GM12878 (cell line): ENCODE measurements around the gene RHBDF2. TPM values are rescaled to one million over a fixed set of nuclear protein-coding genes. Genes with fewer than 3 reads are reported as not detected.

Source experiments
- ATAC-seq: fragments of 200-7000 bp; cut with Tn5 transposase; 3 replicates; pipeline ENCODE4 v1.9.1; 2020; ENCODE audit warnings: mild to moderate bottlenecking, moderate library complexity
- BruUV-seq: library from RNA; stranded (reverse); fragments of 400-500 nt; replicated peaks from 2 replicates; lab custom pipeline; 2021; lab: Mats Ljungman, UMichigan
- CTCF ChIA-PET: fragments of 300-600 bp; sonication (Branson Sonifier 250); formaldehyde crosslinking; extraction: SDS; loops from one replicate; lab custom pipeline; 2021; ENCODE audit warnings: inconsistent platforms; lab: Yijun Ruan, JAX
- POLR2A ChIA-PET: fragments of 350-600 bp; formaldehyde crosslinking; extraction: SDS; loops from one replicate; lab custom pipeline; 2021; ENCODE audit warnings: inconsistent platforms; lab: Charles Lee
- RAD21 ChIA-PET: fragments of 300-600 bp; sonication (Branson Sonifier 250); formaldehyde crosslinking; loops from one replicate; lab custom pipeline; 2023; ENCODE audit warnings: antibody characterized with exemption; ENCODE audit not compliant: unreplicated experiment; lab: Charles Lee
- SMC1A ChIA-PET: fragments of 300-600 bp; sonication (Branson Sonifier 250); formaldehyde crosslinking; loops from one replicate; lab custom pipeline; 2023; ENCODE audit not compliant: unreplicated experiment, uncharacterized antibody; lab: Charles Lee
- DNase-seq: peaks from one replicate; pipeline ENCODE4 v3.0.0-alpha.2; 2011; ENCODE audit warnings: low read depth, low spot score
- FAIRE-seq: peaks from 3 replicates; lab custom pipeline; 2011; peaks lifted over from hg19 to GRCh38; lab: Jason Lieb, UNC
- H2AFZ ChIP-seq: 2 replicates; pipeline ENCODE4 v1.6.0; 2011; ENCODE audit warnings: low read depth, low read length, control low read depth; ENCODE audit not compliant: control insufficient read depth
- H3K27ac ChIP-seq: 2 replicates; pipeline ENCODE4 v1.5.1; 2011; ENCODE audit warnings: control low read depth; ENCODE audit not compliant: control insufficient read depth, insufficient read depth
- H3K27me3 ChIP-seq, 2 experiments: replicated peaks in 1 of 2; 2 replicates each; pipeline versions ENCODE4 v1.6.0 to v1.6.1; 2011; ENCODE audit warnings: low read length in 1 of 2; ENCODE audit not compliant: control insufficient read depth in 2 of 2, insufficient read depth in 2 of 2
- H3K36me3 ChIP-seq, 2 experiments: 2 replicates each; pipeline ENCODE4 v1.5.1; 2011; ENCODE audit warnings: low read length in 1 of 2; ENCODE audit not compliant: control insufficient read depth in 2 of 2, insufficient read depth in 2 of 2
- H3K4me1 ChIP-seq: 2 replicates; pipeline ENCODE4 v1.6.1; 2011; ENCODE audit warnings: mild to moderate bottlenecking, low read length, moderate library complexity, mixed read lengths; ENCODE audit not compliant: control insufficient read depth, insufficient read depth
- H3K4me2 ChIP-seq: 2 replicates; pipeline ENCODE4 v1.6.0; 2011; ENCODE audit warnings: control low read depth; ENCODE audit not compliant: control insufficient read depth, insufficient read depth
- H3K4me3 ChIP-seq: fragments of 200-600 bp; sonication (generic); 2 replicates; pipeline ENCODE4 v1.5.1; 2016
- H3K79me2 ChIP-seq: 2 replicates; pipeline ENCODE4 v1.6.0; 2011; ENCODE audit warnings: low read length; ENCODE audit not compliant: control insufficient read depth, insufficient read depth
- H3K9ac ChIP-seq: 2 replicates; pipeline ENCODE4 v1.8.0; 2011; ENCODE audit warnings: low read length, control low read depth, mixed read lengths; ENCODE audit not compliant: control insufficient read depth, insufficient read depth
- H3K9me3 ChIP-seq: replicated peaks from 3 replicates; pipeline ENCODE4 v1.5.1; 2011; ENCODE audit warnings: mild to moderate bottlenecking, low read length; ENCODE audit not compliant: control insufficient read depth, insufficient read depth
- H4K20me1 ChIP-seq: 2 replicates; pipeline ENCODE4 v1.6.0; 2011; ENCODE audit not compliant: control insufficient read depth, insufficient read depth
- FOXK2 ChIP-seq: fragments of 450-650 bp; IDR thresholded peaks from 2 replicates; pipeline ENCODE4 v1.6.1; 2017; ENCODE audit warnings: mild to moderate bottlenecking, moderate library complexity
- GATAD2B ChIP-seq: fragments of 450-650 bp; conservative IDR thresholded peaks from 2 replicates; pipeline ENCODE4 v1.6.1; 2017; ENCODE audit warnings: low read depth, mild to moderate bottlenecking, moderate library complexity
- IKZF1 ChIP-seq: fragments of 450-650 bp; conservative IDR thresholded peaks from 2 replicates; pipeline ENCODE4 v1.6.1; 2017; ENCODE audit warnings: antibody characterized with exemption, mild to moderate bottlenecking
- IRF3 ChIP-seq: fragments of 450-650 bp; IDR thresholded peaks from 2 replicates; pipeline ENCODE4 v1.6.1; 2014; ENCODE audit warnings: mild to moderate bottlenecking
- MLLT1 ChIP-seq: fragments of 450-650 bp; IDR thresholded peaks from 2 replicates; pipeline ENCODE4 v1.6.1; 2016; ENCODE audit warnings: mild to moderate bottlenecking
- NFYB ChIP-seq: IDR thresholded peaks from 2 replicates; pipeline ENCODE4 v1.6.1; 2011; ENCODE audit warnings: low read depth, mild to moderate bottlenecking, low read length, improper control_type of control experiment, moderate library complexity; ENCODE audit not compliant: insufficient read depth
- PKNOX1 ChIP-seq: fragments of 450-650 bp; IDR thresholded peaks from 2 replicates; pipeline ENCODE4 v1.6.1; 2016; ENCODE audit warnings: mild to moderate bottlenecking
- WGBS: methylation state at CpG from one replicate; pipeline ENCODE4 v1.1.6; 2016; ENCODE audit warnings: low lambda C conversion rate; ENCODE audit not compliant: insufficient replicate concordance, insufficient coverage; ENCODE audit errors: missing lambda C conversion rate; 5-methylcytosine and 5-hydroxymethylcytosine counted together
- in situ Hi-C: fragments of 300-500 bp; cut with MboI; formaldehyde crosslinking; loops from 9 replicates; pipeline ENCODE4 v1.14.3; 2018; ENCODE audit warnings: mixed read lengths
- intact Hi-C: fragments of 100-400 bp; cut with micrococcal nuclease; formaldehyde crosslinking; loops from one replicate; pipeline ENCODE4 v1.14.2; 2022; ENCODE audit not compliant: unreplicated experiment
- polyA plus RNA-seq, 11 experiments: library from polyadenylated mRNA; depleted of rRNA in 4 of 11; unstranded in 6 of 11; stranded (reverse) in 5 of 11; fragments of >200 nt; fragmentation: Nextera tagmentation in 4 of 11; fragmentation: Illumina TruSeq in 1 of 11; extraction: Ambion mirVana in 4 of 11; extraction: Trizol in 1 of 11; gene quantifications; 1 replicate in 1 of 11; 2 replicates in 10 of 11; pipeline versions ENCODE4 v1.2.1 to v1.2.3, GENCODE V29; 2011 to 2016; ENCODE audit warnings: inconsistent platforms in 2 of 11, missing spikeins in 2 of 11, low read depth in 1 of 11
- total RNA-seq, 4 experiments: library from RNA; depleted of rRNA in 3 of 4; stranded (reverse); fragments of >200 nt in 3 of 4; fragmentation: Illumina TruSeq in 1 of 4; extraction: Trizol in 1 of 4; gene quantifications; 2 replicates each; pipeline versions ENCODE4 v1.2.1 to v1.2.3, GENCODE V29; 2013 to 2021

Gene RHBDF2
- total and polyA plus RNA-seq, 10 of the 15 experiments (the other 5 are each of a cell fraction or from before 2014, with no cell fraction given): 0.97 to 43.0 (median 18.7) TPM

- TF ChIP-seq MLLT1 (0 out of 2 replicates have a peak, but pooled peaks have one; percentile 9), PKNOX1 (no peak), NFYB (no peak), IRF3 (no peak), IKZF1 (no peak), FOXK2 (no peak)
Measured at GRCh38 chr17:76480632-76481031, 20.6 kb downstream of the RHBDF2 start (continued).

- Histone ChIP-seq H3K79me2 (peaks cover 8% of the 10 kb centered on the region; the same call in 1 of the 2 replicates), H3K9me3 (no peaks in the 10 kb centered on the region), H3K27me3 (no peaks in the 10 kb centered on the region), H3K36me3 (peaks cover 2 to 5% of the 10 kb centered on the region in 2 experiments; a peak in 2 of 4 replicates), H3K4me3 (no peak overlapping the region), H3K9ac (no peak overlapping the region; the same call in 1 of the 2 replicates), H4K20me1 (no peaks in the 10 kb centered on the region), H3K27ac (no peak overlapping the region; the same call in 1 of the 2 replicates), H3K4me2 (peak overlapping the region; percentile 54), H3K4me1 (peaks cover 43% of the 10 kb centered on the region), H2AFZ (no peak overlapping the region)
- no TSS peak for BruUV-seq
- intact Hi-C loops: no loop called here
- no peak for TF ChIP-seq GATAD2B
- DNase-seq: no peak
- CTCF ChIA-PET: interaction anchor here (0.7 to 3.8 kb wide), 9 partner anchors 13 to 33 kb away, joined by 3 to 33 read pairs (median 9); partner anchors contain the start of genes AANAT and RHBDF2
- WGBS: 86% methylated on average over 14 of the region's 14 CpGs
- no peak for ATAC-seq
- SMC1A ChIA-PET: interaction anchor here (0.7 to 12.0 kb wide), 4 partner anchors 9 to 28 kb away, joined by 3 to 115 read pairs (median 28); partner anchors contain the start of gene RHBDF2
- POLR2A ChIA-PET: interaction anchor here (0.5 to 6.9 kb wide), 3 partner anchors 14 to 34 kb away, joined by 6 to 101 read pairs (median 49); partner anchors contain the start of gene RHBDF2
- RAD21 ChIA-PET: interaction anchor here (0.5 to 3.7 kb wide), 8 partner anchors 12 to 574 kb away, joined by 3 to 50 read pairs (median 6); partner anchors contain the start of genes AANAT and RHBDF2
- FAIRE-seq: no peak
- in situ Hi-C loops: no loop called here
Measured at GRCh38 chr17:76479515-76480060, 21.6 kb downstream of the RHBDF2 start.
